Hippocampal formation (tissue), 2 donors: Measurements from ENCODE around the gene GDAP1L1.
"Not testable (repeated sequence)": the region's sequence is repeated elsewhere in the genome, so short reads cannot be mapped to it uniquely, and the experiment has no call there.

ENCODE experiments used
- DNase-seq, 2 donors: peaks; one replicate each; lab custom pipeline; 2025; lab: John Stamatoyannopoulos, UW

GDAP1L1 gene

GRCh38 chr20:44255942-44256341 lies 8.8 kb downstream of the GDAP1L1 start:
- no peak for DNase-seq

- DNase-seq = no peak
These were observed 9.9 kb downstream of the GDAP1L1 start for GRCh38 chr20:44256961-44257360.

GRCh38 chr20:44258226-44258890 lies 11.2 kb downstream of the GDAP1L1 start:
- DNase-seq = no peak

GRCh38 chr20:44264287-44264686 lies 17.2 kb downstream of the GDAP1L1 start:
- DNase-seq = no peak

GRCh38 chr20:44268802-44269201 lies 21.7 kb downstream of the GDAP1L1 start:
- DNase-seq = no peak

- DNase-seq = no peak
These were observed 25.0 kb downstream of the GDAP1L1 start for GRCh38 chr20:44271915-44272663.

GRCh38 chr20:44273231-44274215 lies 26.4 kb downstream of the GDAP1L1 start:
- no peak for DNase-seq

- DNase-seq = no peak
These were observed 27.4 kb downstream of the GDAP1L1 start for GRCh38 chr20:44274303-44275017.

GRCh38 chr20:44279228-44279627 lies 32.1 kb downstream of the GDAP1L1 start:
- DNase-seq = no peak

GRCh38 chr20:44280387-44280786 lies 33.3 kb downstream of the GDAP1L1 start:
- DNase-seq = no peak

GRCh38 chr20:44282192-44282591 lies 35.1 kb downstream of the GDAP1L1 start:
- no peak for DNase-seq

GRCh38 chr20:44284032-44284431 lies 36.9 kb downstream of the GDAP1L1 start:
- no peak for DNase-seq

GRCh38 chr20:44287272-44288097 lies 40.4 kb downstream of the GDAP1L1 start:
- DNase-seq = no peak

GRCh38 chr20:44288252-44288651 lies 41.1 kb downstream of the GDAP1L1 start:
- DNase-seq = no peak

- DNase-seq = no peak
These were observed 44.6 kb downstream of the GDAP1L1 start for GRCh38 chr20:44291754-44292153.

GRCh38 chr20:44296011-44296410 lies 48.9 kb downstream of the GDAP1L1 start:
- DNase-seq = no peak

GRCh38 chr20:44297721-44298120 lies 50.6 kb downstream of the GDAP1L1 start:
- no peak for DNase-seq

- not testable (repeated sequence) for DNase-seq
These were observed 52.0 kb downstream of the GDAP1L1 start for GRCh38 chr20:44299011-44299535.

- no peak for DNase-seq
These were observed 54.2 kb downstream of the GDAP1L1 start for GRCh38 chr20:44301285-44301684.

GRCh38 chr20:44302026-44302669 lies 55.0 kb downstream of the GDAP1L1 start:
- DNase-seq = no peak
